AG09319 (cell line): ENCODE measurements around the gene TSPAN14.

Experiments used
- DNase-seq: peaks from one replicate; pipeline ENCODE4 v3.0.0-alpha.2; 2010; ENCODE audit warnings: low read depth; ENCODE audit errors: extremely low read depth
- TF ChIP-seq, protein P1 (sequence below): IDR thresholded peaks from 2 replicates; pipeline ENCODE4 v1.5.1; 2011; ENCODE audit warnings: low read depth, mild to moderate bottlenecking, inconsistent platforms, low read length, moderate library complexity

TSPAN14 gene

DNA sequence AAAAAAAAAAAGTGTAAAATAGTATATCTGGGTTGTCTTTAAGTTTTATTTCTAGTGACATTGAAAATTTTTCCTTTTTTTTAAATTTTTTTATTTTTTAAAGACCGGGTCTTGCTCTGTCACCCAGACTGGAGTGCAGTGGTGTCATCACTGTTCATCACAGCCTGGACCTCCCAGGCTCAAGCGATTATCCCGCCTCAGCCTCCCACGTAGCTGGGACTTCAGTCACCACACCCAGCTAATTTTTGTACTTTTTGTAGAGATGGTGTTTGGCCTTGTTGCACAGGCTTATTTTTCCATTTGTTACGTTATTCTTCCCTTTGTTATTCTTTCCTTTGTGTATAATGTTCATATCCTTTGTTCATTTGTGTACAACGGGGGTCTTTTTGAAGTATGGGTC, 30.1 kb downstream of the TSPAN14 start:
- no peak for DNase-seq
- TF ChIP-seq, protein P1, sequence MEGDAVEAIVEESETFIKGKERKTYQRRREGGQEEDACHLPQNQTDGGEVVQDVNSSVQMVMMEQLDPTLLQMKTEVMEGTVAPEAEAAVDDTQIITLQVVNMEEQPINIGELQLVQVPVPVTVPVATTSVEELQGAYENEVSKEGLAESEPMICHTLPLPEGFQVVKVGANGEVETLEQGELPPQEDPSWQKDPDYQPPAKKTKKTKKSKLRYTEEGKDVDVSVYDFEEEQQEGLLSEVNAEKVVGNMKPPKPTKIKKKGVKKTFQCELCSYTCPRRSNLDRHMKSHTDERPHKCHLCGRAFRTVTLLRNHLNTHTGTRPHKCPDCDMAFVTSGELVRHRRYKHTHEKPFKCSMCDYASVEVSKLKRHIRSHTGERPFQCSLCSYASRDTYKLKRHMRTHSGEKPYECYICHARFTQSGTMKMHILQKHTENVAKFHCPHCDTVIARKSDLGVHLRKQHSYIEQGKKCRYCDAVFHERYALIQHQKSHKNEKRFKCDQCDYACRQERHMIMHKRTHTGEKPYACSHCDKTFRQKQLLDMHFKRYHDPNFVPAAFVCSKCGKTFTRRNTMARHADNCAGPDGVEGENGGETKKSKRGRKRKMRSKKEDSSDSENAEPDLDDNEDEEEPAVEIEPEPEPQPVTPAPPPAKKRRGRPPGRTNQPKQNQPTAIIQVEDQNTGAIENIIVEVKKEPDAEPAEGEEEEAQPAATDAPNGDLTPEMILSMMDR = no peak

DNA sequence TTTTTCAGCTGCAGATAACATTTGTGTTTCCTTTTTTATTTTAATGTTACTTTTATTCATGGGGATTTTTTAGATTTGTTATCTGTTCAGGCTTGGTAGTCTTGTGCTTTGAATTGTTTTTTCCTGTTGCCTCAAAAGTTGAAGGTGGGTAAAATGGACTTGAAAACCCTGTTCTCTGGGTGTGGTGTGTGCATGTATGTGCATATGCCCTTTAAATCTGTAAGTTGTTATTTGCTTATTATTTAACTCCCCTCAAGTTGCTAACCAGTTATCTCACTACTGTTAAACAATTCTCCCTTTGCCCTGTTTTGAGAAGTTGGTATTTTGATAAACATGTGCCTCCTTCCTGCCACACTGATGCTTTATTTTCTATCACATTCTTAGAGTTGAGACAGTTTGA, 30.6 kb downstream of the TSPAN14 start:
- DNase-seq = no peak
- TF ChIP-seq, protein P1 = no peak

DNA sequence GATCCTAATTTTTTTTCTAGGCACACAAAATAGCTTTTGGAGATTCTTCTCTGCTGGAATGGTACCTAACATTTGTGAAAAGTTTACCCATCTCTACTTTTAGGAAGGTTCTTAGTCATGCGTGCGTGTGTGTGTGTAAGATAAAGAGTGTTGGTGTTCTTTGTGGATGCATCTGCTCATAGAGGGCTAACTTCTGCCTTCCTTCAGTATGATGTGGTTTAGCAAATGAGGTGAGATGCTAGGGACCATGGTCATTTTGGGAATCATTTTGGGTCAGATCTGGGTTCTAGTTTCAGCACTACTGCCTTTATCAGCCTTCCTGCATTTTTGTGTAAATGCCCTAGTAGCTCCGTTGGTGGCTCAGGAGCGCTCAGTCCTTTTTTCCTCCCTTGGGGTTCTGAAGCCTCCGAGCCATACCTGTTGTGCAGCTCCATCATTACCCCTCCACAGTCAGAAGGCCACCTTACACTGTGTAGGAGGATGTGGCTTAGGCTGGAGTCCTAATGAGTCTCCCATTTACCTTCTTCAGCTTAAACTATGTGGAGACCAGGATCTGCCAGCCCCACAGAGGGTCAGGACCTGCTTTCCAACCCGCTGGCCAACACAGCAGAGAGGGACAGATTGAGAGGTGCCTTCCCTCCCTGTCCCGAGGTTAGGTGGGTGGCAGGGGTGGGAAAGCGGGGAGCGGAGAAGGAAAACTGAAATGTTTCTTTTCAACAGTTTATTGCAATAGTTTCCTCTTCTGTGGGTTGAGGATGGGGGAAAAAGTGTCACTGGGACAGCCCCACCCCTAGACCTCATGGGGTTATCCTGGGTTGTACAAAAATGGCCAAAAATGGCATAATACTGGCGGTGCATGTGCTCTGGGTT, 31.2 kb downstream of the TSPAN14 start:
- TF ChIP-seq, protein P1 = no peak
- no peak for DNase-seq

DNA sequence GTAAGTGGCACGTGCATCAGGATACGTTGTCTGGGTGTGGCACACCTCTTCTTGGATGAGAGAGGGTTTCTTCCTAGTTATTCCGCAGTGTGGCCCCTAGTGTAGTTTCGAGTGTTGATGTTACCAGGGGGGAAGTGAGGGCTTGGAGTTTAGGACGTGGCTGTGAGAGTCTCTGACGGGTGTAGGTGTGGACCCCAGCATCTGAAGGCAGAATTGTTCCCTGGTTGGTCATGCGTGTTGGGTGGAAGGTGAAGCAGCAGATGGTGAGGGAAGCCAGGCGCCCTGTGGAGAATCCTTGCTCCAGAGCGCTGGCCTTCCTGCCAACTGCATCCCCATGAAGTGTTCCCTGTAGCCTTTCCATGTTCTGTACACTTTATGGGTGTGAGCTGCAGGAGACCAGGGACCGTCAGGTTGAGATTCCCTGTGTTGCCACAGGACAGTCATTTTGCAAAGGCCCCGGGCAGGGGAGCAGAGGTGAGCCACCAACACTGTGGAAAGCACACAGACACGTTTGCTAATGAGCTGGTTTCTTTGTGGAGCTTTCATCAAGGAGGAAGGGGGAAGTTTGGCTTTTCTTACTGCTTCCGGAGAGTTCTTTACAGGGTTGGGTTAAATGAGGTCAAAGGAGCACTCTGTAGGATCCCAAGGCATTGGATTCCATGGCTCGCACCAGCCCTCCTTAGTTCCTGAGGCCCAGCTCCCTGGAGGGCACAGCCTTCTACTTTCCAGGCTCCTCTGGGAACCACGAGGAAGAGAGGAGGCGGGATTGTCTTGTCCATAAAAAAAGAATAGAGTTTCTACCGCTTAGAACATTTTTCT, 32.0 kb downstream of the TSPAN14 start:
- TF ChIP-seq, protein P1 = no peak
- no peak for DNase-seq

DNA sequence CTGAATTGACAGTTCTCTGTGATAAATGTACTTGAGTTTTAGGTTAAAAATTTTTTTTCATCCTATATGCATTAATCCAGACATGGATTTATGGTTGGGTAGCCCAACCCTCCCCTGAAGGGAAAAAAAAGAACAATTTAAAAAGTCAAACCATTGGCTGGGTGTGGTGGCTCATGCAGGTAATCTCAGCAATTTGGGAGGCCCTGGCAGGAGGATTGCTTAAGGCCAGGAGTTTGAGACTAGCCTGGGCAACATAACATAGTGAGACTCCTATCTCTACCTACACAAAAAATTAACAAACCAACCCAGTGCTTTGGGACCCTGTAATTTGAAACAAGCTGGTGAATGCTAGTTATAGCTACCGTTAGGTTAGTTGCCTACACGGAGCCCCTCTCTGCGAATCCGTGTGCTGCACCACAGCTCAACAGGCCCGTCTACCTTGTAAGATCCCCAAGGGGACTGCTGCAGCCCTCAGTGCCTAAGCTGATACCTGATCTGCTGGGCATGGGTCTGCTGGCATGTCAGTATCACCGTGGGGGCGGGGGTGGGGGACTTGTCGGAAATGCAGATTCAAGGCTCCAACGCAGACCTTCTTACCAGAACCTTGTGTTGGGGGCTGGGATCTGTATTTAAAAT, 32.8 kb downstream of the TSPAN14 start:
- TF ChIP-seq, protein P1 = no peak
- DNase-seq = no peak

DNA sequence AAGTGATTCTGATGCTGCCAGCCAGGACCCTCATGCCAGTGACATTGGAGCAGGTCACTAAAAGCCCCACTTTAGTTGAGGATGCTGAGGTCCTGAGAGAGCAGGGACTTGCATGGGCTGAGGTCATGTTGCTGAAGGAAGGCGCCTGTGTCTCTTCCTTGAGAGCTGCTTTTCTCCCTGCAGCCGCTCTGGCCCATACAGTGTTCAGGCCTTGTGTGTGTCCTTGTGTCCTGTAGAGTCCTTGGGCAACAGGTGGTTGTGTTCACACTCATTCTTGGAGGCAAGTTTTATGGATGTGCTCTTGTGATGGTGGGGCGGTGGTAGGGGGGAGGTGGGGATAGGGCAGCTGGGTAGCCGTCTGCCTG, 33.3 kb downstream of the TSPAN14 start:
- DNase-seq = no peak
- TF ChIP-seq, protein P1 = no peak
